Airway epithelial cell (primary cell): Measurements from ENCODE around the gene ZSWIM8. TPM values are rescaled to one million over a fixed set of nuclear protein-coding genes. Genes with fewer than 3 reads are reported as not detected.

Experiments
- total RNA-seq: library from RNA; depleted of rRNA; stranded (reverse); fragments of >200 nt; gene quantifications from 2 replicates; pipeline ENCODE4 v1.2.3, GENCODE V29; 2015

The ZSWIM8 gene
- 41.3 and 41.6 TPM in 2 replicates for total RNA-seq

GRCh38 chr10:73785211-73785720 is at the start of gene ZSWIM8:
Gene ZSWIM8 (plus strand): TSS chr10:73785606. CDS start chr10:73785879, 273 bp downstream.

GRCh38 chr10:73743905-73744663 is 41.3 kb upstream of the ZSWIM8 start, which contains the start of gene SEC24C:
Gene SEC24C (plus strand): TSS chr10:73744372. CDS start chr10:73746833, 2,461 bp downstream.

GRCh38 chr10:73781879-73782748 is 3.3 kb upstream of the ZSWIM8 start, which contains the start of gene CHCHD1:
Gene CHCHD1 (plus strand): TSS chr10:73782048. CDS start chr10:73782076, 28 bp downstream.

Other genes with a start within 250 kb of the ZSWIM8 start
- gene USP54, start 194.3 kb upstream of the ZSWIM8 start, total RNA-seq, result 7.0 and 17.1 TPM in 2 replicates
- gene MYOZ1, start 144.1 kb upstream of the ZSWIM8 start, total RNA-seq, result not detected in 2 replicates
- gene SYNPO2L, start 129.6 kb upstream of the ZSWIM8 start, total RNA-seq, result 0.07 and 0.09 TPM in 2 replicates
- gene AGAP5, start 87.5 kb upstream of the ZSWIM8 start, total RNA-seq, result 0.60 and 1.5 TPM in 2 replicates
- gene SEC24C, start 41.2 kb upstream of the ZSWIM8 start, total RNA-seq, result 48.7 and 69.4 TPM in 2 replicates
- 55.2 and 64.0 TPM in 2 replicates for gene CHCHD1, start 3.6 kb upstream of the ZSWIM8 start, total RNA-seq
- gene NDST2, start 26.0 kb downstream of the ZSWIM8 start, total RNA-seq, result 17.6 and 28.2 TPM in 2 replicates
- 16.4 and 25.2 TPM in 2 replicates for gene CAMK2G, start 88.9 kb downstream of the ZSWIM8 start, total RNA-seq
- 167 and 177 TPM in 2 replicates for gene PLAU, start 125.5 kb downstream of the ZSWIM8 start, total RNA-seq
- gene VCL, start 212.5 kb downstream of the ZSWIM8 start, total RNA-seq, result 77.5 and 96.2 TPM in 2 replicates